ENCODE data around the gene C10orf71.

The C10orf71 gene

DNA sequence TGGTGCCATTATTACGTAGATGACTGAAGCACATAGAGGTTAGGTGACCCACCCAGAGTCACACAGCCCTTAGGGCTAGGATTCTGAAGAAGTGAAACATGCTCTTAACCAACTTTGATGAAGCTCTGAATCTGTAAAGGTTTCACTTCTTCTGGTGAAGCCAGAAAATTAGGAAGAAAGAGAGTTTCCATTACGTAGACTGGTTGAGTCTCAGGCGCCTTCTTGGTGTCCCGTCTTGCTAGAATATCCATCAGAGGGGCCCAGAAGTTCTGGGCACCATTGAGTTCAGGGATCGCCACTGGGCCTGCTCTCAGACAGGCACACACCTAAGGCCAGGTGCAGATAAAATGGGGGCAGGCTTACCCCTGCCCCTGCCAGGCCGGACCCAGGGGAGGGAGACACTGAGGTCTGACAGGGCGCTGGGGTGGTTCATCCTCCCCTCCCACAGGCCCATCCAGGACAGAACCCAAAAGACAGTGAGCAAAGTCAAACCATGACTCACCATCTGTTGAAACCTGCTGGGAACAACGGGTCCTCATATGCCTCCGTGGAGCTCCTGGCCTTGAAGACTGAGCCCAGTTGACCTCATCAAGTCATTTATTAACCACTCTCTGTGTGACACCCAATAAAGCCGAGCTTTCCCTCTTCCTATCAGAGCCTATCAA lies 63.8 kb downstream of the C10orf71 start:
- DNase-seq, result no peak

DNA sequence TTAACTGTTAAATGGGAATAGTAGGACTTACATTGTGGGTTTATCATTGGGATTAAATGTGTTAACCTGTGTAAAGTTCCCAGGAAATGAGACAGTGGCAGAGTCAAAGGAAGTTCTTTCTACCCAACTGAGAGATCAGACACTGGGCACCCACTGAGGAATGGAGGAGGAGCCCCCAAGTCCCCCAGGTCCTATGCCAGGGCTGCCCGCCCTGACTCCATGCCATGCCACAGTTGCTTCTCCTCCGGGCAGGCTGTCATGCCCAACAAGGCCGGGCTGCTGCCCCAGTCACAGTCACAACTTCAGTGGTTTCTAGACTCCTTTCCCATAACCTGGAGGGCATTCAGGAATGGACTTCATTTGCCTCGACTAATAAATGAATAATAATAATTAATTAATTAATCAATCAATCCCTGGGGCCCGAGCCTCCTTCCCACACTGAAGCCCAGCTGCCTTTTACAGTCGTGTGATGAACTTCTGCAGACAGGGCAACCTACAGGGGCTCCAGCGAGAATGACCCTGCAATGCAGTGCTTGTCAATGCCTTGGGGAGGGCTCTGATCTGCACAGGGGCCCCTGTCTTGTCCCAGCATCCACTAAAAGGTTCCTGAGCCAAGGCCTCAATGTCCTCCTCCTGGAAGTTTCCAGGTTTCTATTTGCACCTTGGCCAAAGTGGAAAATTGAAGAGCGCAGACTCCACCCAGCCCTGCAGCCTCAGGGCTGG lies 64.5 kb downstream of the C10orf71 start:
- DNase-seq, result no peak

DNA sequence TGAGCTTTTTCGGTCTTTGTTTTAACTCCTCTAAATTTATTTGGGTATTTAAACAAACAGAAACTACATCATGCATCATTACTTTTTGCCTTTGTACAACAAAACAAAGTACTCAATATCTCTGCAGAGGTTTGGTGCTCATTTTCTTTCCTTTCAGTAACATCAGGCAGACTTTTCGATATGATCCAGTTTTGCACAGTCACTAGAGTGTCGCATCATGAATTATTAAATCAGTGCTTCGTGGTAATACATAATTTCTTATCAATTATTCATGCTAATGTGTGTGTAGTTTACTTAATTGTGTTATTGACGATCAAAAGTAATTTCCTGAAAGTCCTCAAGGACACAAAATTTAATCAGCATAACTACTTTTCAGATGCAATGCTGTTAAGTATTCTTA lies 65.1 kb downstream of the C10orf71 start:
- no peak for DNase-seq

DNA sequence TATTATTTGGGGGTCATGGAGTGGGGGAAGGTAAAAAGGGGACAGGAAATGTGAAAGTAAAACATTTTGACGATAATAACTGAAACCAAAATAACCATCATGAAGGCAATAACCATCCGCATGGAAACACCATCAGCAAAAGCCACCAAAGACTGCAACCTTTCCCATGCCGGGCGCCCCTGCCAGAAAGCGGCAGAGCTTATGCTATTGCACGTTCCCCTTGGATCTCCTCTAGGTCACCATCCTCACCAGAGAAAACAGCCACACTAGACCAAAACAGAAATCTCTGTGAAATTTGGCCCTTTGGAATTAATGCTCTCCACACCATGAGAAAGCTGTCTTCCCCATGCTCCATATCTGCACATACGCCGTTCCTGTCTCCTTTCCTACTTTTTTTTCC lies 65.8 kb downstream of the C10orf71 start:
- no peak for DNase-seq

DNA sequence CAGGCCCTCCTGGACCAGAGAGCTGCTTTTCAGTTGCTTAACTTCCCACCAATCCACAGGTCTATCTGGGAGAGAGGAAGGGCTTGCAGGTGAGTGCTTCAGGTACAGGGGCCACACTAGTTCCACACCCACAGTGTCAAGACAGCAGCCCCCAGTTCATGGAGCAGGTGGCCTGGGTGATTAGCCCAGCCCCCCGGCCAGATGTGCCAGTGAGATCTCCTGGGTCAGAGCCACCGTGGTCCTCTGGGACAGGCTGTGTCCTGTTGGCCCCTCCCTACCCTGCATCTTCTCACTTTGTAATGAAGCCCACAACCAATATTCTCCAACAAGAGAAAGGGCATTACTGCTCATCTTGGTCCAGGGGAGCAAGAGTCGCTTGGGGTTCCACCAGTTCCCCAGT lies 66.3 kb downstream of the C10orf71 start:
- no peak for DNase-seq

DNA sequence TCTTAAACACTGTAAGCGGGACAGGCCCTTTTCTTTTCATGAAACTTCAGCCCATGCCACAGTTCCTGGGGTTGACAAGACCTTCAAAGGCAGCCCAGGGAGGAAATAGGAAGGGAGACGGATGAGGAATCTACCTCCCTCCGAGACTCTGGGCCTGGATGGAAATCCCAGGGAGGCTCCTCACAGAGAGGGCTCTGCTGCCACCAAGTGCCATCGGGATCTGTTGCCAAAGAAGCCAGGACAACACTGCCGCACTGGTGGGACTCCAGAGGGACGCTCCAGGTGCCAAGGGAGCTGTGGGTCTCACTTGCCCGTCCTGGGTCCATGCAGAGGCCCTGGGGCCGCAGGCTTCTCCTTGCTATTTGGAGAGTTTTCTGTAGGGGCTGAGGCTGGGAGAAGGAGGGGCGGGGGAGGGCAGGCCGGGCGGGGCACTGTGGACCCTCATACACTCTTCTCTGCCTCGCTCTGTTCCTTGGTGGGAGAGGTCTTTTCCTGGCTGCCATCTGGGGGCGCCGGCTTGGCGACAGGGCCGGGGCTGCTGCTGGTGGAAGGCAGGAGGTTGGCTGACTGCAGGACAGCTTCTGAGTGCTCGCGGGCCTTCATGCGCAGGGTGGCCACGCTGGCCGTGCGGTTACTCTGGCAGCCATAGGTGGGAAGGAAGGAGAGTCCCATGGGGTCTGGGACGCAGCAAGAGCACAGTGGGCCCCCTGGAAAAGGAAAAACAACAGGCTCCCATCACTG lies 66.9 kb downstream of the C10orf71 start:
- DNase-seq, result no peak

DNA sequence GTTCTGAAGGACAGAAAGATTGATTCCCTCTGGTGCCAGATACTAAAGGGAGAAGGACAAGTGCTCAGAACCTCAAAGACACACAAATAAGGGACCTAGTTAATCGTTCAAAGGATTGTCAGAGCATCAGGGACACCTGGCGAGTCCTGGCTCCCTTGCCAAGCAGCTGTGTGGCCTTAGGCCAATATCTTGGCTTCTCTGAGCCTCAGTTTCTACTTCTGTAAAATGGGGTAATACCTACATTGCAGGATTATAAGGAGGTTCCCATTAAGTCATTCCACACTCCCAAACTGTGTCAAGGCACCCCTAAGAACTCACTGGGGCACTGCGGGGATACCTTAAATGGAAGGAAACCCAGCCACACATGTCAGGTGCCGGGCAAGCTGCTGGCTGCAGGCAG lies 67.5 kb downstream of the C10orf71 start:
- no peak for DNase-seq

DNA sequence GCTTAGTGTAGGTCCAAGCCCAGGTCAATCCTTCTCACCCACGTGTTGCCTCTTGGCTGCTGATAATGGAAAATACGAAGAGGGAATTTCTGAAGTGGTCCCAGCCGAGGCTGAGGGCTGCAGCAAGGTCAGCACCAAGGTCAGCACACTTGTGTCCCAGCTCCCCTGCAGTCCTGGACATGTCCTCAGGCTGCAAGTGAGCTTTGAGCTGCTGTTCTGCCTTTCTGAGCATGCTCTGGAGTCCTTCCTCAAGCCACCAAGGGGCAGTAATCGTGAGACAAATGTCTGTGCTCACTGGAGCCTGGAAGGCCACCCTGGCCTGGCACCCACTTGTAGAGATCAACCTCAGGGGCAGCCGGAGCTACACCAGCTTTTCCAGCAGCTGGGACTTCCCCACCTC lies 68.6 kb downstream of the C10orf71 start:
- no peak for DNase-seq

DNA sequence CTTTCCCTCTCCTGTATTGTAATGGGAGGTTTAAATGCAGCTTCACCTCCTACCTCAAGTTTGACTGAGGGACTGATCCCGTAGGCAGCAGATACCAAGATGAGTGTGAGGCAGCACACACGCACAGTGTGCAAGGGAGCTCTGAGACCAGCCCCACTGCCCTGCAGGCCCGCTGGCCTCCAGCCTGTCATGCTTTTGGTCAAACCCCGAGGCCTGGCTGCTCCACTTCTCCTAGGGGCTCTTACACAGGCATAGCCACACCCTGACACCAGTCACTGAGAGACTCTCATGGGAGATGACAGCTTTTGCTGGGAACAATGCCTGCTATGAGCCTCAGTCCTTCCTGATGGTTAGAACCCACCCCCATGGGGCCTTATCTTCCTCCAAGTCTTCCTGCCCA lies 69.3 kb downstream of the C10orf71 start:
- no peak for DNase-seq

DNA sequence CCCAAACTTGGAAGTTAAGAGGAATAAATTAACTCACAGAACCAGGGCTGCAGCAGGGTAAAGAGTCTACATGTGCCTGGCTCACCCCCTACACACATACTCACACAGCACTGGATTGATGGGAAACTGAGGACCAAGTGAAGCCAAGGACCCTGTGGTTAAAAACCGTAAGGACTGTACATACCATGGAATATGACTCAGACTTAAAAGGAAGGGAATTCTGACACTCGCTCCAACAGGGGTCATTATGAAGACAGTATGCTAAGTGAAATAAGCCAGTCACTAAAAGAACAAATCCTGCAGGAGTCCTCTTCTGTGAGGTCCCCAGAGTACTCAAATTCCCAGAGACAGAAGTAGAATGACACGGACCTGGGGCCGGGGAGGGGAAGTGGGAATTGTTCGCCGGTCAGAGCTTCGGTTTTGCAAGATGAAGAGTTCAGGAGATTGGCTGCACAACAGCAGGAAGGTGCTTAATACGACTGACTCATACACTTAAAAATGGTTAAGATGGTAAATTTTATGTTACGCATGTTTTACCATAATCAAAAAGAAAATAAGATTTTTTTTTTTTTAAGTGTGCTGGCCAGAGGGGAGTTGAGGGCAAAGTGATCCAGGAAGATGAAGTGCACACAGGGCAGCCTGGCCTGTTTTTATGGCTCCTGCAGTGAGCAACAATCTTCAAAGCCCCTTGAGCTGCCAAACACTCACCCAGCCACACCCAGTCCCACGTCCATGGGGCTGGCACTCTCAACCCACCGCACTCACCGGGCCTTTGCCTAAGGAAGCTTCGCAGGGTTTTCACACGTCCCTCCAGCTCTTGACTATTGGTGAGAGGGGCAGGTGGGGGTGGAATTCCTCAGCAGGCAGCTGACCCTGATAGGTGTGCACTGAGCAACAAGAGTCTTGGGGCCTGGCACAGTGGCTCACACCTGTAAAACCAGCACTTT lies 70.5 kb downstream of the C10orf71 start:
- DNase-seq, result no peak

DNA sequence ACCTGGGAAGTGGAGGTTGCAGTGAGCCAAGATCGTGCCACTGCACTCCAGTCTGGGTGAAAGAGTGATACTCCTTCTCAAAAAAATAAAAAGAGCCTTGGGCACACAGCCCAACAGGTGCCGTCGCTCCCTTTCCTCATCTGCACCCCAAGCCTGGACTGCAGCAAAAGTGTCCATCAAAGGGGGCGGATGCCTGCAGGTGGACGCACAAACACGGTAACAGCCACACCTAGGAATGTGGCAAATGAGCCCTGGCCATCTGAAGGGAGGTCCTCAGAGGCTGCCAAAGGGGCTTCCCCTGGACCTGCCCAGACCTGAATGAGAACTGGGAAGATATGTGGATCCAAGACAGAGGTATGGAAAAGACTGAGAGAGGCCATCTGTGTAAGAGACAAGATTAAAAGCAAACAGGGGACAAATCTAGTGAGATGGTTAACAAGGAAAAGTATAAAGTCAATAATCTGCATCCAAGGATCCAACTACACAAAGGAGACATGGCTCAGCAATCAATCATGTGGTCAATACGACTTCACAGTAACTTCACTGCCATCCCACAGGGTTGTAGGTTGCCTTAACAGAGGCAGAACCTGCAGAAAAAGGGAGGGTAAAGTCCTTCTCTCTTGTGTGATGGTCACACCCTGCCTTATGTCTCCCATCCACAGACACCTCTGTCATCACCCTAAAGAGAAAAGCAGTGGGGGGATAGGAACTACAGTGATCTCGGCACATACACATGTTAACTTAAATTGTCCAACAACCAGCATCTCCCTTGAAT lies 71.5 kb downstream of the C10orf71 start:
- DNase-seq, result no peak

DNA sequence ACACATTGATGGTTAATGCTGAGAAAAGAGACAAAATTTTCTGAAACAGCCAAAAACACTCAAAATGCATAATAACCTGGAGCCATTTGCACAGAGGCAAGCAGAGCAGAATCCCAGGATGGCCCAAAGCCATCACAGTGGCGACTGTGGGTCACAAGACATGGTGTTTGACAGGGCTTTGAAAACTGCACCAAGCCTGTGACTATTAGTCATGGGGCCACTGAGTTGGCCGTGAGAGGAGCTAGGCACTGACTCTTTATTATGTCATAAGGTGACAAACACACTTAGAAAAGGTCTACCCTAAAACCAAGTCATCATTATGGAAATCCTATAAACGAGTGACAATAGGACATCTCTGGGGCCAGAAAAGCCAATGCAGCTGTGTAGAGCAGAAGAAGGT lies 73.0 kb downstream of the C10orf71 start:
- DNase-seq, result no peak

DNA sequence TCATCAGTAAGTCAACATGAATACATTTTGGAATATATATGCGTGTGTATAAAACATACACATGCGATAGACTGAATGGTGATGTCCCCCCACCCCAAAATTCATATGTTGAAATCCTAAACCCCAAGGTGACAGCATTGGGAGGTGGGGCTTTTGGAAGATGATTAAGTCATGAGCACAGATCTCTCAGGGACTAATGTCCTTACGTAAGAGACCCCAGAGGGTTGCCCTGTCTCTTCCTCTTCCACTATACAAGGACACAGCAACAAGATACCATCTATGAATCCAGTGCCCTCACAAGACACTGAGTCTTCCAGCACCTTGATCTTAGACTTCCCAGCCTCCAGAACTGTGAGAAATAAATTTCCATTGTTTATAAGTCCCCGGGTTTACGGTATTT lies 74.4 kb downstream of the C10orf71 start:
- no peak for DNase-seq

DNA sequence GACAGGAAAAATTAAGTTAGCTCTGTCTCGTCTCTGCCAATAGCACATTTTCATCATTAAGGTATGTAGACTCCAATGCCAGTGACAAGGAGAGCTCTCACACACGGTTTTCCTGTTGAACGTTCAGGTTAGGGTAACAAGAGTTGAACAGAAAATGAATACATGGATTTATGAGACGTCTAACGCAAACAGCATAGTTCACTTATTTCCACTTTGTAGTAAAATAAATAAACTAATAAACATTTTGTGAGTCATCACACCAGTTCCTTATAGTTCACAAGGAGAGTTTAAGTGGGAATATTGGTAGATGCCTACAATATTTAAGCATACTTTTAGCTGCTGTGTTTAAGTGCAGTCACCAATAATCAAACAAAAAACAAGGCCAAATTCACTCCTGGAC lies 75.8 kb downstream of the C10orf71 start:
- DNase-seq, result no peak

DNA sequence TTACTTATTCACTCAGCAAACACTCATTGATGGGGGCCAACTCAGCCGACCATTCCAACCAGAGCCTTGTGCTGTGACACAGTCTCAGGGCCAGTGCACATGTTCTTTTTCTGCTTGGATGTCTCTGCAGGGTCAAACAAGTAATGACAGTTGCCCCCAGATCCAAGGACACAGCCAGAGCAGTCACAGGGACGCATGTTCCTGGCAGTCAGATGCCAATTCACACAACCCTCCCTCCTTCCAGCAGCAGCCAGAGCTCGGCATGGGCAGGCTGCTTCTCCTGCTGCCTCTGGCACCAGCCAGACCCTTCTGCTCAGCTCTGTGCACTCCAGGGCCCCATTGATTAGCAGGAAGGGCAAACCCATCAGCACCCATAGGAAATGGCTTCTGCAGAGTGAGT lies 76.6 kb downstream of the C10orf71 start:
- no peak for DNase-seq
